Transverse colon (tissue), 4 donors: Measurements from ENCODE around the gene ADCY4. TPM values are rescaled to one million over a fixed set of nuclear protein-coding genes. Genes with fewer than 3 reads are reported as not detected.
"Not testable (repeated sequence)": the region's sequence is repeated elsewhere in the genome, so short reads cannot be mapped to it uniquely, and the experiment has no call there.

ENCODE experiments used
- DNase-seq: peaks from one replicate; pipeline ENCODE4 v3.0.0-alpha.2; 2019
- H3K27ac ChIP-seq, 4 donors: fragments of 200-600 bp; sonication (generic); 2 replicates each; pipeline ENCODE4 v1.5.1; 2016 to 2018; ENCODE audit warnings: inconsistent platforms in 4 of 4
- H3K27me3 ChIP-seq: fragments of 200-600 bp; sonication (generic); 2 replicates; pipeline ENCODE4 v1.5.1; 2017; ENCODE audit warnings: inconsistent platforms
- H3K36me3 ChIP-seq, 4 donors: fragments of 200-600 bp; sonication (generic); 2 replicates each; pipeline ENCODE4 v1.5.1; 2017 to 2019; ENCODE audit warnings: inconsistent platforms in 4 of 4
- H3K4me1 ChIP-seq, 4 donors: fragments of 200-600 bp; sonication (generic); 2 replicates each; pipeline ENCODE4 v1.5.1; 2017 to 2020; ENCODE audit warnings: inconsistent platforms in 4 of 4
- H3K4me3 ChIP-seq, 4 donors: fragments of 200-600 bp; sonication (generic); 1 replicate in 1 of 4; 2 replicates in 3 of 4; pipeline versions ENCODE4 v1.5.1 to v1.6.1; 2017 to 2019; ENCODE audit warnings: inconsistent platforms in 4 of 4
- H3K9me3 ChIP-seq, 2 donors: fragments of 200-600 bp; sonication (generic); 2 replicates each; pipeline ENCODE4 v1.5.1; 2017 to 2019; ENCODE audit warnings: inconsistent platforms in 2 of 2
- CTCF ChIP-seq, 5 experiments: fragments of 200-600 bp in 3 of 5; fragments of 450-650 bp in 2 of 5; sonication (generic) in 3 of 5; IDR thresholded peaks; 1 replicate in 2 of 5; 2 replicates in 3 of 5; pipeline ENCODE4 v1.5.1; 2016 to 2017; ENCODE audit warnings: antibody characterized with exemption in 5 of 5, inconsistent platforms in 3 of 5, mild to moderate bottlenecking in 2 of 5, moderate library complexity in 1 of 5
- EP300 ChIP-seq: sonication (generic); formaldehyde crosslinking; IDR thresholded peaks from one replicate; pipeline ENCODE4 v1.6.1; 2017; ENCODE audit warnings: antibody characterized with exemption, low read depth
- POLR2A ChIP-seq: fragments of 450-650 bp; IDR thresholded peaks from one replicate; pipeline ENCODE4 v1.6.1; 2016; ENCODE audit warnings: antibody characterized with exemption, mild to moderate bottlenecking, moderate library complexity
- POLR2AphosphoS5 ChIP-seq, 3 donors: sonication (generic); formaldehyde crosslinking; IDR thresholded peaks; one replicate each; pipeline ENCODE4 v1.6.1; 2016; ENCODE audit warnings: antibody characterized with exemption in 3 of 3
- WGBS, 2 donors: methylation state at CpG; one replicate each; pipeline ENCODE4 v1.1.5; 2018; ENCODE audit warnings: low coverage in 1 of 2; 5-methylcytosine and 5-hydroxymethylcytosine counted together
- in situ Hi-C, 4 donors: fragments of 200-750 bp; cut with MboI; loops; one replicate each; pipeline versions ENCODE4 v1.15.0 to v1.15.1; 2017; ENCODE audit warnings: low sequenced_read_pairs in 3 of 4, low pct_ligation_motif_present in 1 of 4, low pct_unique_long_range_greater_than_20kb in 1 of 4
- intact Hi-C: fragments of 100-400 bp; cut with DNase I; formaldehyde crosslinking; loops from one replicate; pipeline ENCODE4 v1.15.1; 2023; ENCODE audit warnings: low total_unique reads
- total RNA-seq, 4 donors: library from RNA; depleted of rRNA; stranded (reverse); fragments of >200 nt; gene quantifications; one replicate each; pipeline ENCODE4 v1.1.0, GENCODE V29; 2016

Gene ADCY4
- total RNA-seq, 4 donors from 2014 or later = 7.9 to 74.8 (median 21.3) TPM

DNA sequence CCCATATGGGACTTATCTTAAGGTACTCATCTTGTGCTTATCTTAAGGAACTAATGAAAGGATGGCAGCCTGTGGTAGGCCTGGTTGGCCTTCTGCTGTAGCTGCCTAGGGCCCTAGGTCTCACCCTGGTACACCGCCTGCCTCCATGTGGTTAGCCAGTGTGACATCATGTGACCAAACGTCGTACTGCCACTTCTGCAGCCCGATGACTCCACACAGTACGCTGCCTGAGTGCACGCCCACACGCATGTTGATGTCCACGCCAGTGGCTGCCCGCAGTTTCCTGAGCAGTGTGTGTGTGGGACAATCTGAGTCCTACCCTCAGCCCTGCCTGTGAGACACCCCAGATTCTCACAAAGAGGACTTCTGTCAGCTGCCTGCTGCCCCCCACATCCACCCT, 5.1 kb downstream of the ADCY4 start:
- intact Hi-C loops (no loop called here), in situ Hi-C loops (loop anchor here in 3 of 4 donors (5.0 to 25.0 kb wide), 3 partner anchors 103 to 108 kb away; partner anchors contain the start of genes CBLN3 (in 1 of the 3), KHNYN (in 1 of the 3) and SDR39U1 (in 1 of the 3))
- Histone ChIP-seq H3K36me3 (no peaks in the 10 kb centered on the region), H3K4me3 (no peak overlapping the region), H3K27ac (no peak overlapping the region), H3K9me3 (no peaks in the 10 kb centered on the region), H3K27me3 (peaks cover 20% of the 10 kb centered on the region), H3K4me1 (peaks cover 11 to 43% (median 28%) of the 10 kb centered on the region in 4 donors)
- TF ChIP-seq CTCF (IDR thresholded peaks at IDR 0.05) = no peak
- TF ChIP-seq POLR2A = no peak
- no peak for TF ChIP-seq POLR2AphosphoS5 (IDR thresholded peaks at IDR 0.05)
- no peak for TF ChIP-seq EP300
- peak; percentile 69 for DNase-seq
- 47% methylated on average over 8 of the region's 9 CpGs; no CpG with 5 or more reads in 1 of the 2 donors for WGBS, 2 donors

- in situ Hi-C loops = loop anchor here in 1 of 4 donors (25.0 kb wide), 1 partner anchor 108 kb away; the partner anchor contains the start of genes CBLN3, KHNYN and SDR39U1
- Histone ChIP-seq H3K4me3 (no peak overlapping the region), H3K36me3 (no peaks in the 10 kb centered on the region), H3K27me3 (peaks cover 14% of the 10 kb centered on the region), H3K27ac (peak overlapping the region in 1 of 4 donors; percentile 10), H3K4me1 (peaks cover 6 to 37% (median 22%) of the 10 kb centered on the region in 4 donors), H3K9me3 (no peaks in the 10 kb centered on the region)
- 92% methylated on average over 12 of the region's 12 CpGs; no CpG with 5 or more reads in 1 of the 2 donors for WGBS, 2 donors
- intact Hi-C loops = no loop called here
- TF ChIP-seq CTCF (IDR thresholded peaks at IDR 0.05) (no peak), EP300 (no peak), POLR2AphosphoS5 (IDR thresholded peaks at IDR 0.05) (no peak), POLR2A (no peak)
- no peak for DNase-seq
Observed at GRCh38 chr14:24329073-24329663, 5.7 kb downstream of the ADCY4 start.

DNA sequence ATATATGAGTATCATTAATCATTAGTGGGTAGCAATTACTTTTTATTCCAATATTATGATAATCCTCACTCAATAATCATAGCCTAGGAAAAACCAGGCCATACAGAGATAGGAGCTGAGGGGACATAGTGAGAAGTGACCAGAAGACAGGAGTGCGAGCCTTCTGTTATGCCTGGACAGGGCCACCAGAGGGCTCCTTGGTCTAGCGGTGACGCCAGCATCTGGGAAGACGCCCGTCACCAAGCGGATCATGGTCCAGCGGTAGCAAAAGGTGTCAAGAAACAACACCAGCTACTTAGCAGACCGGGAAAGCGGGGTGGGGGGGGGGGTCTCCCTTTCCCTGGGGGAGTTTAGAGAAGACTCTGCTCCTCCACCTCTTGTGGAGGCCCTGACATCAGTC, 7.0 kb downstream of the ADCY4 start:
- H3K27ac ChIP-seq = not testable (repeated sequence)

DNA sequence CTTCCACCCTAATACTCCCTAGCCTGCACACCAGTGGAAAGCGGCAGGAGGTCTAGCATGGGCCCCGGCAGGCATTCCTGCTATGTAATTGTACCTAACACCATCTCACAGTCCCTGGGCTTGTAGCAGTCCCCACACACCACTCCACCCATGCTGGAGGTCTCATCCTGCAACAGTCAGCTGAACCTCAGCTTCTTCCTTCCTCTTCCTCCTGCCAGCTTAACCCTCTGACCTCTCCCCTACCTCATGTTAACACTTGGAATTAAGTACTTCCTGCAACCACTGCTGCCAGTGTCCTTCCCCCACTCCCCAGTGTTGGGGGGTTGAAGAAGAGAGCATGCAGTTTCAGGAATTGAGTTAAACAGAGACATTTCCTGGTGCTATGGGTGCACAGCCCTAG, 7.6 kb downstream of the ADCY4 start:
- intact Hi-C loops (no loop called here), in situ Hi-C loops (loop anchor here in 1 of 4 donors (25.0 kb wide), 1 partner anchor 110 kb away; the partner anchor contains the start of genes CBLN3, KHNYN and SDR39U1)
- H3K9me3 ChIP-seq = no peaks in the 10 kb centered on the region
- H3K4me3 ChIP-seq = no peak overlapping the region
- WGBS, 2 donors = 40 to 88% methylated on average over 1 to 2 of the region's 2 CpGs
- no peaks in the 10 kb centered on the region for H3K36me3 ChIP-seq
- no peaks in the 10 kb centered on the region for H3K27me3 ChIP-seq
- peaks cover under 1 to 18% (median 4%) of the 10 kb centered on the region in 4 donors for H3K4me1 ChIP-seq
- DNase-seq = no peak
- TF ChIP-seq EP300 (no peak), CTCF (IDR thresholded peaks at IDR 0.05) (no peak), POLR2AphosphoS5 (IDR thresholded peaks at IDR 0.05) (no peak), POLR2A (no peak)
- H3K27ac ChIP-seq = no peak overlapping the region

More for the DNA sequence above, 7.0 kb downstream of the ADCY4 start:
- peak; percentile 71 for DNase-seq
- H3K9me3 ChIP-seq, intact Hi-C loops, H3K4me3 ChIP-seq, H3K27me3 ChIP-seq, H3K36me3 ChIP-seq: not testable (repeated sequence)
- peak; percentile 66 to 71 (median 69) for TF ChIP-seq CTCF (IDR thresholded peaks at IDR 0.05)
- 0 to 2% methylated on average over 1 to 9 of the region's 9 CpGs for WGBS, 2 donors
- H3K4me1 ChIP-seq = peaks cover 5 to 24% (median 10%) of the 10 kb centered on the region in 4 donors
- in situ Hi-C loops = loop anchor here in 1 of 4 donors (25.0 kb wide), 1 partner anchor 109 kb away; the partner anchor contains the start of genes CBLN3, KHNYN and SDR39U1
